GM18867 (cell line): Measurements from ENCODE around the gene FBXW8.
A peak's percentile ranks its signal among the peaks of the same experiment; 100 is the strongest.

Experiments used
- ATAC-seq: cut with Tn5 transposase; IDR thresholded peaks from one replicate; pipeline ENCODE4 v1.9.1; 2021; ENCODE audit warnings: mild to moderate bottlenecking, moderate library complexity; ENCODE audit not compliant: unreplicated experiment

FBXW8 gene

DNA sequence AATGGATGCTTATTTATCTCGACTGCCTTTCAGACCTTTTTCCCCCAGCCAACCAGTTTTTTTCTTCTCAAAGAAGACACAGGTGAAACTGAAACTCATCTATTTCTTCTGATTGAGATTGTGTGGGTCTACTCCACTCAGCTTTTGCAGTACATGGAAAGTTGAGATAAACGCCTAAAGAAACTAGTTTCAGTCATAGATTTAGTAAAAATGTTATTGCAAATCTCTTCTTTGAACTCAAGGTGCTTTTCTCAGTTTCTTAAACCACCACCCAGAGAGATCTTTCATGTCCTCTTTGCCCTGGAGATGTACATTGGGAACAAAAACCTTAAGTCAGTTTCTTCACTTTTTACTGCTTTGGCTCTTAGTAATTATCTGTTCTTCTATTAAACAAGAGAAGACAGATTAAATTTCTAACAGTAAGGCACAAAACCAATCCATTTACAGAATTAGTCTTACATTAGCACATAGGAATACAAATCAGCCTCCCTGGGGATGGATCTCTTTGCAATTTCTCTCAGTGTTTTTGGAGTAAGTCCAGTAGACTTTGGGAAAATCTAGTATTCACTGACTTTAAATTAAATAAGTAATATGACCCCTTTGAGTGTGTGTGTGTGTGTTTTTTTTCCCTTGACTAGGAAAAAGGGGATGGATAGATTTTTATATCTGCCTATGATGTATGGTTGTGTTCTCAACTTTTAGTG is 11.6 kb downstream of the FBXW8 start:
- ATAC-seq = peak; percentile 72

DNA sequence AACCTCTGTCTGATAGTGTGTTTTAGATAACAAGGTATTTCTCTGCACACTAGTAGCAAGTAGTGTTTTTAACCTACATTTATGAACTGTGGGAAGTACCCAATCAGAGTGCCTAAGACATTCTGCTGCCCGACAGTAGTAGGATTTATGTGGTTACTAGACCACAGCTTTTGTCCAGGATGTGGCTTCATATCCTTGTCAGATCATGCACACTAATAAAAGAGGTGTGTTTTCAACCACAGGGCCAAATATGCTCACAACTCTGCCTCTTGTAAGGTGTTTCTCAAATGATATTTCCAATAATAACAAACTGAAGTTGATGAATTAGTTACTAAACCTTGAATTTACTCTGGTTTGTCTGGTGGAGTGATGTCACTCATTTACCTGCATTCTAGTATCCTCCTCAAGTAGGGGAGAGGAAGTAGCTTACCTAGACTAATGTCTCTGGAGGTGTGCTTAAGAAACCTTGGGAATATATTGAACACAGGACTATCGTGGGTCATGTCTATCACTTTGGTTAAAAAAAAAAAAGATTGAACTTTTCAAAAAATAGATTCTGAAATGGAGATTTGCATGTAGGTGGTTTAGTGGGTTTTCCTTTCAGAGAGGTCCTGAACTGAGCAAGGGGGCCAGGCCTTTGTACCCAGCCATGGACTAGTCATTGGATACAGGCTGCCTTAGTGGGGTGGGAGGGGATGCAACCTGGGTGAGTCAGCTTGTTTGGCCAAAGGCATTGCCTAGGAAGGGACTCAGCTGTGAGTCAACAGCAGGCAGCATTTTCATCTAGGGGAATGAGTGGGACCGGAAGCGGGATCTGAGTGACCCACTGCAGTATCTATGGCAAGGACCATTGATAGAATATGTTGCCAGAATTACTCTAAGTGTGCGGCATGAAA is 14.1 kb downstream of the FBXW8 start:
- peak; percentile 69 for ATAC-seq

DNA sequence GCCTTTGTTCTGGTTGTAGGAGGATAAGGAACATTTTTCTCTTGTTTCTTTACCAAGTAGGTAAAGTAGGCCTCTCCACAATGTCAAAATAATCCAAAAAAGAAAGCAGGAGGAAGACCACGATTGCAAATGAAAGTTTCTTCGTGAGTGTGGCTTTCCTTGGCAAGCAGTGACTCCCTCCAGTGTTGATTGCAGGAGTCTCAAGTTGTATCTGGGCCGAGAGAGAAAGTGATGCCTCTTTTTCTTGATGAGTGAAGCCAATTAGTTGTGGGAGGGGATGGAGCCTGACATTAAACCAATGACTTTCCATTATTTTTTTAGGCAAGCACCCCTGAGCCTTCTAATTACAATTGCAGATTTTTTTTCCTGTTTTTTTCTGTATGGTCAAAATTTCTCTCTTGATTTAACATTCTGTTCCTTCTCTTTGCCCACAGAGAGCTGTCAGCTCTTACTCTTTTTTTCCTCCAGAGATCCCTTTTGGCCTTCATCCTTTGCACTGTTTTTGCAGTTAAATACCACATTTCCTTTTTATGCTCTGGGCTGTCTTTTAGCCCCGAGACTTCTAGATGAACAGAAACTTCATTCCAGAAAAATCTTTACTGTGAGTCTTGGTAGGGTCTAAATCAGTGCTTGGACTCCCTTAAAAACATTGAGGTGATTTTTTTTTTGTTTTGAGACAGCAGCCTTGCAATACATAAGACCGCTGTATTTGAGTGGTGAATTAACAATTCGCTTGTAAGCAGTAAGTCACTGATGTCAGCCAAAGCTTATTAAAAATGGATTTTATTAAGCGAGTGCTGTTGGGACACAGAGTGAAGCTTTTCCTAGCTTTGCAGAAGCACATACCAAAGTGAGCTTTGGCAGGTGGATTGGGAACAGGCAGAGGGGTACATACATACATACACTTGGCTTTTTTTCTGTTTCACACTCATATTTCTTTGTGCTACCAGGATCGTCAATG is 15.8 kb downstream of the FBXW8 start:
- ATAC-seq = no peak

DNA sequence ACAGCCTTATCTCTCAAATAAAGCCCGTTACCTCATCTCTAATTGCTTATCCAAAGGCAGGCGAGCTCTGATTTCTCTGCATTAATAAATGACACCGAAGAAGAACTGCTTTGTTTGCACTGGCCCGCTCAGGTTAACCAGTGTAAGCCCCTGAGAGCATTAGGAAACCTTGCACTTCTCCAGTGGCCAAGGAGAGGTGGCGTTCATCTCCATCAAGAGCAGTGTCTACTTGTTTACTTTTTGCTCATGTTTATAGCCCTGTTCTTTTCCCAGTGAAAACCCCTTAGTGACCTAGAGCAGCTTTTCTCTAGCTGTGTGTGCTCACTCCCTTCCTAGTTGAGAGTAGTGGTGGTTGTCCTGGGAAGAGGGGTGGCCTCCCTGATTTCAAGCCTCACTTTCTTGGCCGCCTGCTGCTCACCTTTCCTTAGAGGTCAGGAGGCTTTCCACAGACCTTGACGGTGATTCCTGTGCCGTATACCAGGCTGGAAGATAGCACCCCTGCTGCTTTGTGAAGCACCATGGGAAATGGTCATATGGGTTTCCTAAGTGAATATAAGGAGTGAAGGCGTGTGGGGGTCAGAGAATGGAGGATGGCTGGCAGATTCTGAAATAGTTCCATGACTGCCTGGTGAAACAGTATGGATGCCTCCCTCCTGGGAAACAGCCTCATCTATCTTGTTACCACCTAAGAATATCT is 16.6 kb downstream of the FBXW8 start:
- ATAC-seq = no peak

DNA sequence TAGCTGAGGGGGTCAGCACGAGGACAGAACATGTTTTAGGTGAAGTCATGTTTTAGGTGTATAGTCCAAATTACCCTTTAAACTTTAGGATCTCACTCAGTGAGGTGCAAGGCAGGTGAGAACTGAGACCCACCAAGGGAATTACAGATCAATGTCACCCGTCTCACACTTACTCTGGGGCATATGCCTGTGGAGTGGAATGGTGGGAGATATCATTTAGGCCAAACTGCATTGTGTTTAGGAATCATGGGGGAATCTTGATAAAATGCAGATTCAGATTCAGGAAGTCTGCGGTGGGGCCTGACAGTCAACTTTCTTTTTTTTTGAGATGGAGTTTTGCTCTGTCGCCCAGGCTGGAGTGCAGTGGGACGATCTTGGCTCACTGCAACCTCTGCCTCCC is 17.8 kb downstream of the FBXW8 start:
- ATAC-seq = no peak

DNA sequence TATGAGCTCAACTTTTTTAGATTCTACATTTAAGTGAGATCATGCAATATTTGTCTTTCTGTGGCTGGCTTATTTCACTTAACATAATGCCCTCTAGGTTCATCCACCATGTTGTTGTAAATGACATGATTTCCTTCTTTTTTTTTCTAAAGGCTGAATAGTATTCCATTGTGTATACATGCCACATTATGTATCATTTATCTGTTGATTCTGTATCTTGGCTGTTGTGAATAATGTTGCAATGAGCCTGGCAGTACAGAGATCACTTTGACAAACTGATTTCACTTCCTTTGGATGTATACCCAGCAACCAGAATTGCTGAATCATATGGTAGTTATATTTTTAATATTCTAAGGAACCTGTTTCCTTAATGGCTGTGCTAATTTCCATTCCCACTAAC is 19.1 kb downstream of the FBXW8 start:
- ATAC-seq = no peak

DNA sequence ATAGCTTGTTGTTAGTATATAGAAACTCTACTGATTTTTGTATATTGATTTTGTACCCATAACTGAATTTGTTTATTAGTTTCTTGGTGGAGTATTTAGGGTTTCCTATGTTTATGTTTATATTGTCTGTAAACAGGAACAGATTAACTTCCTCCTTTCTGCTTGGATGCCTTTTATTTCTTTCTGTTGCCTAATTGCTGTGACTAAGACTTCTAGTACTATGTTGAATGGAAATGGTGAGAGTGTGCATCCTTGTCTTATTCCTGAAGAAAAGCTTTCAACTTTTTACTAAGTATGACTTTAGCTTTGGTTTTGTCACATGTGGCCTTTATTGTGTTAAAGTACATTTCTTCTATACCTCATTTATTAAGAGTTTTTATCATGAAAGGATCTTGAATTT is 20.9 kb downstream of the FBXW8 start:
- no peak for ATAC-seq

DNA sequence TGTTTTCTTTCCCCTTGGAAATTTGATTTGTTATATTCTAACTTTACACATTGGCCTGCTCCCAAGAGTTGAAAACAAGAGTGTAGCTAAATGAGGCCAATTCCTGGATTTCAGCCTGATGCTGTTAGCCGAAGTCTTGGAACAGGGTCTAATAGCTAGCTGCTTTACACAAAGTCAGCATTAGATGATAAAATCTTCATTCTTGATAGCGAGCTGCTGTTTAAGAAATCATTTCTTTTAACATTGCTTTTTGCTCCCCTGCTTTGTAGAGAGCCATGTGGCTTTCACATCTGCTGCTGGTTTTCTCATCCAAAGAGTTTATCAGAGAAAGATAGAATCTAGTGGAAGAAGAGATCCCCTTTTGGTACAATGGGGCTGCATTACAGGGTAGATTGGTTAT is 22.3 kb downstream of the FBXW8 start:
- ATAC-seq = no peak

DNA sequence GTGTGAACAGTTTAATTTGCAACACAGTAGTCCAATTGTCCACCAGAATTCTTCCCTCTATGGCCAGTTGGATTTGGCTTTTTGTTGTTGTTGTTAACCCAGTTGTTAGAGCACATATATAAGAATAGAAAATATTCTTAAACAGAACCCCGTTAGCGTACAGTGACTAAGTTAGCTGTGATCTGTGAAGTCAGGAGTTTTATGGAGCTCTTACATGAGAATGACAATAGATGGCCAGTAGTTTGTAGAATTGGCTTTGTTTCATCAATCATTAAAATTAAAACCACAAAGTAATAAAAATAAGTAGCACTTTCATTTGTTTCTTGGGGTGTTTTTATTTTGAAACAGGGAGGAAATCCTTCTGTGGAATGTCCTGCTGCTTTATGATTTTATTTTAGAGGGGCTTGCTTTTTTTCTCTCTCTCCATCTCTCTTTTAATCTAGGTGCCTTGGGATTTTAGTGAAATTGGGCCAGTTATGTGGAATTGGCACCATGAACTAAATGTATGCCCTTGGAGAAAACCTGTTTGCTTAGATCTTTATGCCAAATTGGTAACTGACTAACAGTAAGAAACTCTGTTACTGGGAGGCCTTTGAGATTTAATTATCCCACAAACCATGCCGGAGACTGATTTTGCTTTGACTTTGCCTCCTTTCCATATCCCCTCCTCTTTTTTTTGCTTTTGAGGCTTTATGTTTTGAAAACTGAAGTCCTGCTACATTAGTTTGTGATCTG is 22.9 kb downstream of the FBXW8 start:
- no peak for ATAC-seq

DNA sequence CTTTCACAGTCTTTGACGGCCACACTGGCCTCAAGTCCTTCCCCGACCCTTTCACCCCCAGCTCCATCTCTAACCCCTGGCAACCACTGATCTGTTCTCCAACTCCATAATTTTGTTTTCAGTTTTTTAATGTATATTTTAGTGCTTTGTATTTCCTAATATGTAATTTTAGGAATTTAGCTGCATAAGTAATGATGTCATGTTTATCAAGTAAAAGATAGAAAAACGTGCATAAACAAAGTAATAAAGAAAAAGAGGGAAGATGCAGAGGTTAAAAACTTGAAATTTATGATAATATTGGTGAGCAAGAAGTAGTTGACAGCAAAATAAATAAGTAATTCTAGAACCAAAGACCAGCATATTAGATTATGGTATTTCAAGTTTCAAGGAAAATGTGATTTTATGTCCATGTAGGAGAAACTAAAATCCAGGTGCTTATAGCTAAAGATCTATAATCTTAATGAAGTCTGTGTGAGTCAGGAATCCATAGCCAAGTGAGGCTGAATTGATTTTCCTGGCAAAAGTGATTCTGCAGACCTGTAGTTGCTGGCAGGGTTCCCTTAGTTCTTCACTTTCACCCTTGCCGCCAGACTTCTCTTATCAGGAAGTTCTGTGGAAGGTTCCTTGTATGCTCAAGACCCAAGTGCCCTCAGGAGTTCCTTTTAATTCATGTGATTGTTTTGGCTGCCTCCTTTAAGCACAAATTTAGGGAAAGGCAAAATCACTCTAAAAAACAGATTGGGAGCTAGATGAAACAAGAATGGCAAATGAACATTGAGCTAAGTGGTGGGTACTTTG is 24.4 kb downstream of the FBXW8 start:
- ATAC-seq = no peak

DNA sequence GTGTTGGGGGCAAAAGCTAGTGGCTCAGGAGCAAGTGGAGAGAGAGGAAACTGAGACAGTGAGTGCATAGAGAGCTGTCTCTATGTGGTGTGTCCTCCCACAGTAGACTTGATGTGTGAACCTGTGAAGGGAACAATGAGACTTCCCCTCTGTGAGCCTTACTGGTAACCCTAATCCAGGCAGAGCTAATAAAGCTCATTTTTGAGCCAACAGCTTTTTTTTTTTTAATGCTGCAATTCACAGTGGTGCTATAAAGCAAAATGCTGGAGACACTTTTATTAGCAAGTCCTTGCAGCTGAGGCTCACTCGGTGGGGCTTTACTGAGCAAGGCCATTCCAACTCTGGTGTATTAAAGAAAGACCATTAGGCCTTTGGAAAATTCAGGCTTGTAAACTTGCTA is 26.9 kb downstream of the FBXW8 start:
- ATAC-seq = no peak

DNA sequence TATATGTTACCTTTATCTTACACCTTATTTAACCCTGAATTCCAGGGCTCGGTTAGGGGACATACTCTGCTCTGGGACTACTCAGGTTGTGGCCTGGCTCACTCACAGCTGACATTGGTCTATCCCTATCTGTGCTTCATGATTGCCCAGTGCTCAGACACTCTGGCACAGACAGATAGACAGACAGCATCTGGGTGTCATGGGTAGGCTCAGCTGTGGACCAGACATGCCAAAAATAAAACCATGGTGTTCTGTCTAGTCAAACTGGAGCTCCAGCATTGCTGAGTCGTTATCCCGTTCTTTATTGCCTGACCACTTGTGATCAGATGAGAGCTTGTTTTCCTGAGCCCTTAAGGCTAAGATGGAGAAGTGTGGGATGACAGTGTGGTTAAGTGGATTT is 29.0 kb downstream of the FBXW8 start:
- ATAC-seq = no peak

DNA sequence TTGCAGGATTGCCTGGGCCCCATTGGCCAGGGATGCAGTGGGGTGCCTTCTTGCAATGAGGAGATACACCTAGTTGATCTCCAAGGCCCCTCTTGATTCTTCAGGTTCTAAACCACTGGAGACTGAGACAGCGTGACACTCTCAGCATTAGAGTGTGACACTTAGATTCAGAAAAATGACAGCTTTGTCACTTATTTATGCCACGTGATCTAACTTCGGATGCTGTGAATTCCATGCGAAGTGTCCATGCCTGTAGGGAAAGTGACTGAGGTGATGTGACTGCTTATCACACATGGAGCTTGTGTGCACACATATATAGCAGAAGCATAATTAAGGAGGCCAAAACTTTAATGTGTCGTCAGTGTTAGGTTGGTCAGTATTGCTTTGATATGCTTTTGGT is 30.4 kb downstream of the FBXW8 start:
- no peak for ATAC-seq

DNA sequence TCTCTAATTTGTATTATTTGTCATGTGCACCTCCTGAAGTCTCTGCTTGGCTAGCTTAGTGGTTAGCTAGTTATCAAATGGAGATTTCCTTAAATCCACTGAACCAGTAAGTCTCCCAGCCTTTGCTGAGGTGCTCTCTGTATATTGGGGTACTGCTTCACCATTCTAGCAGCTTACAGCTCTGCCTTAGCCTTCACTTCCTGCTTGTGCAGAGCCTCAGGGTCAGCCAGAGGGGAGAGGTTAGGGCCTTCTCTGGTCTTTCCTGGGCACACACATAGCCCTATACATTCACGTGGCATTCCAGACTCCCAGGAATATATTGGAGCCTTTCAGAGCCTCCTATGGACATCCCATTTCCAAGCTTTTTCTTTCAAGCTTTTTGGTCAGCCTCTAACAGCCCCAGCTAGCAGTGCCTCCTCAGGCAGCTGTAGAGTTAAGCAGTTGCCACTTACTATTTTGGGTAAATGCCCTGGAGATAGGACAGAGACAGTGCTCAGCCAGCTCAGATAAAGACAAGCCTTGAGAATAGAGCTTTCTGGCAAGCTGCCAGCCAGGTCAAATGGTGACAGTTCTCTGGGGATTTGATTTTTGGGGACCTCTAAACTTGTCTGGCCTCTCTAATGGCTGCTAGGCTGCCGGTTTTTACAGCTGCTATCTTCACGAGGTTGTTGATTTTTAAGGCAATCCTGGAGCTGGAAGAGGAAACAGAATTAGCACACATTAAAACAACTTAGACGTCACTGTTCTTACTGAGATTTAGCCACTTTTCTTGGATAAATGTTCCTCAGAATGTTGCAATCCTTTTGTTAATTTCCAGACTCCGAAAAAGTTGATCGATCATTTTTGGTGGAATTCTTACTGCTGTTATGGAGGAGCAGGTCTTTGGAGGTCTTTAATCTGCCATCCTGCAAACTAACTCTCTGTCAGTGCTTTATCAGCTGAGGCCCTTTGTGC is 32.9 kb downstream of the FBXW8 start:
- ATAC-seq = no peak

DNA sequence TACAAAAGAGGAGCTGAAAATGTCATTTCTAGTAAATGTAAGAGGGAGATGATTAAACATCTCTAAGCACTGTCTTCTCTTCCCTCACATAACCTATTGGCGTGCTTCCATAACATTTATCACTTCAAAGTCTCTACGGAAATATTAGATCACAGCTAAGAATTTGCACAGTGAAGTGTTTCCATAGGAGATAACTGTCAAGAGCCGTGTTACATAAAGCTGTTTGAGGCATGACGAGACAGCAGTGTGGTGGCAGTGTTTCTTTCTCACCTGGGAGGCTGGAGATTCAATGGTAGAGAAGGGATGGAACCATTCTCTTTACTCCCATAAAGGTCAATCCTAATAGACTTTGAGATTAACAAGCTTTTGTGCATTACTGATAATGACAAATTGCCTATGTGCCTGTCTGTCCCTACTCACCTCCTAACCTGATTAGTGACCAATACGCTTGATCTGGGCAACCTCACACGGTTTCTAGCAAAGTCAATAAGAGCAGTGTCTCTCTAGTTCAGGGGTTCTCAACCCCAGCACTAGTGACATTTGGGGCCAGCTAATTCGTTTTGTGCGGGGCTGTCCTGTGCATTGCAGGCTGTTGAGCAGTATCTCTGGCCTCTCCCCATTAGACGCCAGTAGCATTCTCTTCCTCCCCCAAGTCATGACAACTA is 35.3 kb downstream of the FBXW8 start:
- ATAC-seq = no peak

DNA sequence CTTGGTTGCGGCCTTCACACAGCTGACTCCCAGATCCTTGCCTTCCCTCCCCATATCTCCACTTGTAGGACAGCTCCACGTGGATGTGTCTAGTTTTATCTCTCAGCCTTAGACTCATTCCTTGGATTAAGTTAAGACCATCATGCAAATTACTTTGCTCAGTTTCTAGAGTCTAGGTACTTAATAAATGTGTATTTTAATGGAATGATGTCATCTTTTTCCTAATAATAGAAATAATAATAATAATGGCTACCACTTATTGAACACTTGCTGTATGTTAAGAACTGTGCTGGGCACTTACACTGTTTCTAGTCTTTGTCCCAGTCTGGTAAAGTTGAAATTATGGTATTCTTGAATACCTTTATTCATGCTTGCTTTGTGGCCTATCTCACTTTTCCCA is 37.5 kb downstream of the FBXW8 start:
- no peak for ATAC-seq

DNA sequence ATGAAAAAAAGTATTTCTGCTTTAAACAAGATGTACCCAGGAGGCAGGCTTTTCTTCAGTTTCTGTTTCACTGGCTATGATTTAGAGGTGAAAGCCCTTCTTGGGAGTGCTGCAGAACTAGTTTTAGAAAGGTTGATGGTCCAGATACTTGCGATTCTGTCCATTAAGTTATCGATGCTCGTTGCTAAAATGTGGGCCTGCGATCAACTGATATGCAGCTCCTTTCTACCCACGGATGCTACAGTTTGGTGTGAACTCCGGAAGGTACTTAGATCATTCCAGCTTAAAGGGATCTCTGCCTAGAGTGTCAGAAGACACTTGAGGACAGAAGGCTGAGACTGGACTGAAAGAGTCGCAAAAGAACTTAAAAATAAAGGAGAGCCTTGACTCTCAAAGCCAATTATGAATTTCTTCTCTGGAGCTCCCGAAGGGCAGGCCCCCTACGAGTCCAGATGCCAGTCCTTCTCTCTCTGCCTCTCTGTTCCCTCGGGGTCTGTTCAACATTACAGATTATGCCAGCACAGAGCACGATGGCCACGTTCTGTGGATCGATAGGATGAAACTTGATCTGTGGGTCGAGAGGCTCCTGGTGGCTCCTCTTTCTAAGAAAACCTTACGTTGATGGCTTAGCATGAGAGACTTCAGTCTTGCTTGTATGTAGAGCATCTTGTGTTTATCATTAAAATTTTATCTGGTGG is 40.0 kb downstream of the FBXW8 start:
- no peak for ATAC-seq
